GOT3 (cell line): ENCODE measurements around the gene TIRAP.
A peak's percentile ranks its signal among the peaks of the same experiment; 100 is the strongest.
"Not testable (repeated sequence)": the region's sequence is repeated elsewhere in the genome, so short reads cannot be mapped to it uniquely, and the experiment has no call there.

ENCODE experiments used
- DNase-seq: peaks from one replicate; lab custom pipeline; 2025; ENCODE audit warnings: mixed read lengths; lab: John Stamatoyannopoulos, UW

The TIRAP gene

GRCh38 chr11:126284829-126285228, 1.9 kb downstream of the TIRAP start:
- no peak for DNase-seq

DNA sequence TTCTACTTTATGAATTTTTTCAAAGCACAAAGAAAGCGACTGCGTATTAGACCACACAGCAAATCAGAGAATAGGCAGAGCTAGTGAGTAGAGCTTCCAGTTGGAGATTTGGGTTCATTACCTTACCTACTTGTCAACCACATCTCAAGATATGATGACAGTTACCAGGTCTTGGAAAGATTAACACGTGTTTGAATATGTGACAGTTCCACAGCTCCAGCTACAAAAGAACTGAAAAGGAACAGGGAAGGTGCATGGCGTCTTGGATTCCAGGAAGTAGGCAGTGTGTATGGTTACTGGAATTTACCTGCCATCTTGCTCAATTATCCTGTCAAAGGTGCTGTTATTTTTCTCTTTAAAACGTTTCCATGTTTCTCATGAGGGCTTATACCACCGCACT, 5.3 kb downstream of the TIRAP start:
- no peak for DNase-seq

GRCh38 chr11:126290887-126291286, 8.0 kb downstream of the TIRAP start:
- DNase-seq = no peak

DNA sequence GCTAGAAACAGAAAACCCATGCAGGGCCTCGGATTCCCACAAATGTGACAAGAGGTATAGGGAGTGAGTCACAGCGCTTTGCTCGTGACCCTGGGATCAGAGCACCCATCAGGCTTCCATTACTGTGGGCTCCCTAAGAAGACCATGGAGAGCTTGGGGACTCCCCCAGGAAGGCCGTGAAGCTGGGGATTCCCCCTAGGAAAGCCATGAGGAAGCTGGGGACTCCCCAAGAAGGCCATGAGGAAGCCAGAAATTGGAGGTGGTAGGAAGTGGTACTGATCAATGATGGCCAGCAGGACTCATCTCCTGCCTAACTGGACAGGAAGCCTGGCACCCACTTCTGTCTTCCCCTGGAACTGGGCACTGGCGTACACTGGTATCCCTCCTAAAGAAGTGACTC, 10.8 kb downstream of the TIRAP start:
- DNase-seq = no peak

- DNase-seq = no peak
These were observed 14.1 kb downstream of the TIRAP start for GRCh38 chr11:126297004-126297403.

GRCh38 chr11:126303623-126304456, 20.9 kb downstream of the TIRAP start, which contains the start of gene DCPS:
DCPS (plus strand) TSS chr11:126304060; CDS start chr11:126304081, 21 bp downstream.
- peak; percentile 66 for DNase-seq

GRCh38 chr11:126304457-126305075, 21.7 kb downstream of the TIRAP start:
- DNase-seq = no peak

DNA sequence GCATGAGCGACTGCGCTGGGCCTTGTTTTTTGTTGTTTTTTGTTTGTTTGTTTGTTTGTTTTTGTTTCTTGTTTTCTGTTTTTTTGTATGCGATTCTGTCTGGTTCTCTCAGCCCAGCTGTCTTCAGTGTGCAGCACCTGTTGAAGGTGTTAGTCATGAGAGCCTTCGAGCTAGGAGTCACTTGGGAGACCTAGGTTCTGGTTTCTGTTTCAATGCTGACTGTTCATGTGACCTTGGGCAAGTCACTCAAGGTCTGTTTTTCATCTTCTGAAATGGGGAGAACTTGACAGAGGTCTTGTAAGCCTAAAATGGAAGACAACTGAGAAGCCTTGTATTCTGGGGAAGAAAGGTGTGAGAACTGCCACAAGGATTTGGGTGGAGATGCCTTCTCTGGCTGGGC, 22.8 kb downstream of the TIRAP start:
- DNase-seq = no peak

DNA sequence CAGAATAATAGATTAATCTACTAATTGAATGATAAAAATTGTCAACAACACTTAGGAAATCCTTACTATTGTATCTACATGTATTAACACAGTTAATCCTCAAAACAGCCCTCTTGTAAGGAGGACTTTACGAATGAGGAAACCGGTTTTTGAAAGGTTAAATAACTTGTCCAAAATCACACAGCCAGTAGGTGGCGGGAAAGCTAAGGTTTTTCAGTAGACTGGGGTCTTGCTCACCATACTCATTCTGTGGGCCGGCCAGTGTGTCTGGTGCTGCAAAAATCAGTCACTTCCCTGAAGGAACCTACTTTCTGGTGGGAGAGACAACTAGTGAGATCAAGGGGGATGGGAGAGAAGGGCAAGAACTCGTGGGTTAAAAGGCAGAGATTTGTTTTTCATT, 24.8 kb downstream of the TIRAP start:
- DNase-seq = no peak

GRCh38 chr11:126308271-126308671, 25.4 kb downstream of the TIRAP start:
- DNase-seq = no peak

- DNase-seq = not testable (repeated sequence)
These were observed 25.9 kb downstream of the TIRAP start for GRCh38 chr11:126308771-126309170.

DNA sequence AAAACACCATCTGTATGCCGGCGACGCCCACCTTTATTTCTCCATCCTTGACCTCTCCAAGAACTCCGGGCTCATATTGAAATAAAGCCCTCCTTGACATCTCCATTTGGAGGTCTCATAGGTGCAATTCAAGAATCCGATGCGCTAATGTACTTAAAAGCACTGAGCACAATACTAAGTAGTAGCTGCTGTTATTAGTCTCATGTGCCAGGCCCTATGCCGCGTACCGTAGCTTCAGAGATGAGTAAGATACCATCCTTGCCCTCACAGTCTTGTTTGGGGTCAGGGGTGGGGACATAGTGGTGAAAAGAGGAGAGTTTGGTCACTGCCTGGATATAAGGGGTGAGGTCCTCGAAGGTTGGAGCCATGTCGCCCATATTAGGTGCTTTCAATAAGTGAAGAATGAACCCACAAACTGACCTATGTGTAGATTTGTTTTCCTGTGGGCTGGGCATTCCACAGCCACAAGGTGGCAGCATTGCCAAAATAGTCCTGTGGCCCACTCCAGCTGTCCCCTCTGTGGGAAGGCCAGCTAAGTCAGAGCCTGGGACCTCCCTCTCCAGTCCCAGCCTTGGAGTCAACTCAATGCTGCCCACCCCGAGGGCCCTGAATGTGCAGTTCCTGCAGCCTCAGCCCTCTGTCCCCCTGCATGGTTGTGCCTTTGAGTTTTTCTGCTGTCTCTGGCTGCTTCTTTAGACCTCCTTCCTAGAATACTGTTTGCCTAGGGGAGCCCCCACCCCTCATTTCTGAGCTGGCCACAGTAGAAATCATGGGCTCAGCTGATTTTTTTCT, 27.5 kb downstream of the TIRAP start:
- DNase-seq = peak; percentile 4

DNA sequence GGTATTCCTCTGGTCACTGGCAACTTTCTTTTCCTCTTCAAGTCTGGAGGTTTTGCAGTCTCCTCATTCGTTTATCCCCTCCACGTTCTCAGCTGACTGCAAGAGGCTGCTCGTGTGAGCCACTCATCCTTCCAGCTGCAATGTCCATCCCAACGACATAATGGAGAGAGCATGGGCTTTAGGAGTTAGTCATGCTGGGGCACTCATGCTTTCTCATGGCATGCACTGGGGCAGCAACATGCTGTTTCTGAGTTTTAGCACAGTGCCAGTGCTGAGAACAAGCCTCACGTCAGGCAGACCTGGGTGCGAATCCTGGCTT, 28.1 kb downstream of the TIRAP start:
- DNase-seq = no peak

DNA sequence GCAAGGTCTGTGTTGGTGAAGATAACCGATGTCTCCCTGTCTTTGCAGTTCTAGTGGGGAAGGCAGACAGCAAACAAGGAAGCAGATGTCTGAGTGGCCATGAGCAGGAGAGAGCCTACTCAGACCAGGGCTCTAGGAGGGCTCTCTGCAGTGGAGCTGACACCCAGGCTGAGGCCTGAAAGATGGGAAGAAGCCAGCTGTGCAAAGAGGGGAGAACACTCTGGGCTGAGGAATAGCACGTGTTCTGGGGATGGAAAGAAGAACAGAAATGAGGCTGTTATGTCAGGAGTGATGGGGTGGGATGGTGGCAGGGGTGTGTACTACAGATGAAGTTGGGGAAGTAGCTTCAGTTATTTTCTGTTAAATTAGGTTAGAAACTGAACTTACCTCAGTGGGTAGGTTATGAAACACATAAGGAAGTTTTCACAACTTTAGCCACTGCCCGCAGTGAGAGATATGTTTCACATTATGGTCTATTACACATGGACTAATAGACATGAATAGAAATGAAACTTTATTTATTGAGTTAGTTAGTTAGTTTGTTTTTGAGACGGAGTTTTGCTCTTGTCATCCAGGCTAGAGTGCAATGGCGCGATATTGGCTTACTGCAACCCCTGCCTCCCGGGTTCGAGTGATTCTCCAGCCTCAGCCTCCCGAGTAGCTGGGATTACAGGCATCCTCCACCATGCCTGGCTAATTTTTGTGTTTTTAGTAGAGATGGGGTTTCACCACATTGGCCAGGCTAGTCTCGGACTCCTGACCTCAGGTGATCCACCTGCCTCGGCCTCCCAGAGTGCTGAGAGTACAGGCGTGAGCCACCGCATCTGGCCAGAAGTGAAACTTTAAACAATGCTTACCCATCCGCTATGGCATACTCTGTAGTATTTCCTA, 28.8 kb downstream of the TIRAP start:
- no peak for DNase-seq

DNA sequence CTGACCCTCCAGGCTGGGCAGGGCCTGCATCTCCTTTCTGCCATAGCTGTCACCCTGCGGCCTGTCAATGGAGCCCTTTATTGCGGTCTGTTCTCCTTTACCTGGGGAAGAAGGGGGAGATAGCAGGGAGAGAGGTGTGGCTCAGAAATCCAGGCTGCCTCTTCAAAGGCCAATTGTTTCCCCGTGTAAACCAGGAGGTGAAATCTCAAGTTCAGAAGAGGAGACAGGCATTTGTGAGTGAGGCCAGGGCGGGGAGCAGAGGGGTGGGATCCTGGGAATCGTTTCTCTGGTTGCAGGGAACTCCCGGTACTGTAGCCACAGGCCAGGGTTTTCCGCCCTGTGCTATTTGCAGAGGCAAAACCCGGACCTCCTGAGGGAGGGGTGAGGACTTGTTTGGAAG, 30.1 kb downstream of the TIRAP start:
- DNase-seq = no peak

DNA sequence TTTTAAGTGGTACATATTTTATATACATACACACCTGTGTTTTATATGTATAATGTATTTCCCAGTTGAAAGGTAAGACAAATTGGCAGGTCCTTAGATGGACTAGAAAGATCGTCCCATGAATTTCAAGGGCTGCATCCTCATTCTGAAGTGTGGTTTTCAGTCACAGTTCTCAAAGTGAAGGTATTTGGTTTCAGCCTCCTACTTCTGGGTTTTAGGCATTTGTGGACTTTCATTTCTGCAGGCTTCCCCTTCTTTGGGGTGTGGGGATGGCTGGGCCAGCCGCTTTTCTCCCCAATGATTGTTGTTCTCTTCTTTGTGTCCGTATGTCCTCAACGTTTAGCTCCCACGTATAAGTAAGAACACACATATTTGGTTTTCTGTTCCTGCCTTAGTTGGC, 30.9 kb downstream of the TIRAP start:
- no peak for DNase-seq

GRCh38 chr11:126317432-126317755, 34.5 kb downstream of the TIRAP start:
- DNase-seq = no peak

DNA sequence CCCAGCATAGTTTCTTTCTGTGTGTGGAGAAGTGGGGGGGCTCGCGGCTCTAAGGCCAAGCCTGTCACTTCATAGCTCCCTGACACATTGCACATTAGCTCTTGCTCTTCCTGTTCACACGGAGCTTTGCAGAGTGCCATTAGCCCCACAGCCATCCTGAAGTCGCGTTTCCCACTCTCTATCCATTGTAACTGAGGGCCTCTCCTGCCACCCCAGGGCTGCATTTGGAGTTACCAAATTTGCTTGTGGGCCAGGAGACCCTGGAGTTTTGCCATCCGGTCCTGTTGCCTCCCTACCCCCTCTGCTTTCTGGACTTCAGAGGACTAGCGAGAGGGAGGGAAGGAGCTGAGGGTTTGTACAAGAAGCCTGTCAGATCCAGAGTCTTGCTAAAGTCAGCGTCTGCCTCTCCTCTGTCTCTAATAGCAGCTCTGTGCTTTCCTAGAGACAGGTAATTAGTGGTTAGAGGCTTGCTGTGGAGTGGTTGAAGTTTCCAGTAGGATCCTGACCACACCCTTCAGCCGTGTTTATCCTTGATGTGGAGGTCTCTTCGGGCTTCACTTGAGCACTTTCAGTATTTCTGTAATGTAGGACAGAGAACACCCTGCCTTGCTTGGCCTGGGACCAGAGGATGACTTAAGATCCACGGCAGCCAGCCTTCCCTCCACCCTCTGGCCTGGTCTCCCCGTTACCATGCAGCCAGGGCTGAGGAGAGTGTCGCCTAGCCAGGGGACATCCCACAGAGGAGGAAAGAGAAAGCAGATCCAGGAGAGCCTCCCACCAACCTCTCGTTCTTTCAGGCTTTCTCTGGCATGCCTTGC, 35.1 kb downstream of the TIRAP start:
- no peak for DNase-seq

- DNase-seq = no peak
These were observed 35.9 kb downstream of the TIRAP start for GRCh38 chr11:126318574-126319373.

DNA sequence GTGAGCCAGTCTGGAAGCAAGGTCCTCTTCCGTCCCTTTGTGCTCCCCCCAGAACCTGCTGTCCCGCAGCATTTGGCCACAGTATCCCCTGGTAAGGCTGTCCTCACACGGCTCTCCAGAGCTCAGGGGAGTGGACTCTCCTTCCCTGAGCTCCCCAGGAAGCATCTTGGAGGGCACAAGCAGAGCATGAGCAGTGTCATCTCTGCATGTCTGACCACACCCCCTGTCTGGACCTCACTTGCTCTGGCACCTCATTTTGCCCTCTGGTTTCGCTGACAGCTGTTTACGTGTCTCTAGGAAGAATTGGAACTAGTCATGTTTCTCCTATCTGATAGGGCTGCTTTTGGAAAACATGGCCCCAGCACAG, 36.5 kb downstream of the TIRAP start:
- no peak for DNase-seq
